ENCODE measurements around the gene PPM1J. TPM values are rescaled to one million over a fixed set of nuclear protein-coding genes. Genes with fewer than 3 reads are reported as not detected.

PPM1J gene
- total and polyA plus RNA-seq, 2 experiments from 2014 or later = 0.93 to 1.9 TPM

Other genes starting within 250 kb of the PPM1J start
- gene WNT2B, start 206.4 kb downstream of the PPM1J start, total RNA-seq = 2.4 and 2.7 TPM in 2 replicates
- gene WNT2B, start 206.4 kb downstream of the PPM1J start, polyA plus RNA-seq = 3.7 and 3.8 TPM in 2 replicates
- 12.9 and 14.2 TPM in 2 replicates for gene ST7L, start 96.2 kb downstream of the PPM1J start, total RNA-seq
- gene ST7L, start 96.2 kb downstream of the PPM1J start, polyA plus RNA-seq = 9.2 and 14.8 TPM in 2 replicates
- 177 and 196 TPM in 2 replicates for gene CAPZA1, start 95.5 kb downstream of the PPM1J start, total RNA-seq
- 95.9 and 109 TPM in 2 replicates for gene CAPZA1, start 95.5 kb downstream of the PPM1J start, polyA plus RNA-seq
- gene MOV10, start 40.7 kb downstream of the PPM1J start, total RNA-seq = 87.7 and 98.2 TPM in 2 replicates
- gene MOV10, start 40.7 kb downstream of the PPM1J start, polyA plus RNA-seq = 133 and 135 TPM in 2 replicates
- gene RHOC, start 8.2 kb downstream of the PPM1J start, total RNA-seq = 340 and 354 TPM in 2 replicates
- gene RHOC, start 8.2 kb downstream of the PPM1J start, polyA plus RNA-seq = 610 and 612 TPM in 2 replicates
- 55.1 and 58.6 TPM in 2 replicates for gene SLC16A1, start 240.9 kb upstream of the PPM1J start, total RNA-seq
- 35.0 and 43.7 TPM in 2 replicates for gene SLC16A1, start 240.9 kb upstream of the PPM1J start, polyA plus RNA-seq

Data from hepatocyte (in vitro differentiated cells).